HEK293 (cell line): ENCODE data around the gene NRG2.

Experiments
- CTCF ChIA-PET: fragments of 350-600 bp; formaldehyde crosslinking; extraction: SDS; loops from one replicate; lab custom pipeline; 2021; ENCODE audit warnings: antibody characterized with exemption; lab: Yijun Ruan, JAX
- POLR2A ChIA-PET: fragments of 300-600 bp; formaldehyde crosslinking; extraction: SDS; loops from one replicate; lab custom pipeline; 2020; ENCODE audit warnings: antibody characterized with exemption, inconsistent platforms; lab: Yijun Ruan, JAX
- H3K27ac ChIP-seq: fragments of 200-500 bp; sonication (Bioruptor generic); 2 replicates; pipeline ENCODE4 v1.5.1; 2014; ENCODE audit warnings: low read depth, low read length, control low read depth, inconsistent platforms; ENCODE audit errors: extremely low read depth
- H3K36me3 ChIP-seq, 2 experiments: fragments of 200-500 bp in 1 of 2; sonication (Bioruptor generic) in 1 of 2; 1 replicate in 1 of 2; 2 replicates in 1 of 2; pipeline ENCODE4 v1.5.1; 2014 to 2017; ENCODE audit warnings: inconsistent platforms in 2 of 2, low read length in 2 of 2; ENCODE audit not compliant: control insufficient read depth in 2 of 2, insufficient read depth in 1 of 2
- H3K4me1 ChIP-seq: fragments of 200-500 bp; sonication (Bioruptor generic); 2 replicates; pipeline ENCODE4 v1.5.1; 2014; ENCODE audit warnings: mild to moderate bottlenecking, low read length, inconsistent platforms; ENCODE audit not compliant: control insufficient read depth, insufficient read depth
- H3K4me3 ChIP-seq: 2 replicates; pipeline ENCODE4 v1.5.1; 2011; ENCODE audit warnings: low read depth, mild to moderate bottlenecking, control low read depth, low read length, moderate library complexity
- H3K9me3 ChIP-seq: fragments of 200-500 bp; sonication (Bioruptor generic); 2 replicates; pipeline ENCODE4 v1.5.1; 2014; ENCODE audit warnings: low read depth, low read length, inconsistent platforms; ENCODE audit not compliant: control insufficient read depth, insufficient read depth
- EGR2 ChIP-seq: fragments of 450-650 bp; formaldehyde crosslinking; IDR thresholded peaks from 2 replicates; pipeline ENCODE4 v1.5.1; 2016; ENCODE audit warnings: low read depth, missing biosample characterization, missing genetic modification characterization
- GFI1B ChIP-seq: fragments of 450-650 bp; formaldehyde crosslinking; IDR thresholded peaks from 2 replicates; pipeline ENCODE4 v1.5.1; 2016; ENCODE audit warnings: missing biosample characterization, missing genetic modification characterization
- GLI2 ChIP-seq: fragments of 450-650 bp; formaldehyde crosslinking; IDR thresholded peaks from 2 replicates; pipeline ENCODE4; 2017; ENCODE audit warnings: missing biosample characterization, missing genetic modification characterization, low read depth, borderline replicate concordance
- GLIS1 ChIP-seq: fragments of 450-650 bp; formaldehyde crosslinking; IDR thresholded peaks from 2 replicates; pipeline ENCODE4 v1.5.1; 2016; ENCODE audit warnings: missing biosample characterization, missing genetic modification characterization
- IKZF3 ChIP-seq: fragments of 450-650 bp; IDR thresholded peaks from 2 replicates; pipeline ENCODE4 v1.5.0; 2018; ENCODE audit warnings: missing biosample characterization, mild to moderate bottlenecking, missing genetic modification characterization, moderate library complexity
- MYNN ChIP-seq: fragments of 450-650 bp; formaldehyde crosslinking; IDR thresholded peaks from 2 replicates; pipeline ENCODE4 v1.5.1; 2016; ENCODE audit warnings: missing biosample characterization, missing genetic modification characterization, borderline replicate concordance
- PRDM4 ChIP-seq: fragments of 450-650 bp; formaldehyde crosslinking; IDR thresholded peaks from 2 replicates; pipeline ENCODE4 v1.5.1; 2017; ENCODE audit warnings: missing biosample characterization, missing genetic modification characterization
- TCF7L2 ChIP-seq: IDR thresholded peaks from 2 replicates; pipeline ENCODE4 v1.6.1; 2011; ENCODE audit warnings: low read depth, mild to moderate bottlenecking, inconsistent platforms, low read length, moderate library complexity, borderline replicate concordance
- ZBTB20 ChIP-seq: fragments of 450-650 bp; formaldehyde crosslinking; IDR thresholded peaks from 2 replicates; pipeline ENCODE4 v1.5.1; 2016; ENCODE audit warnings: missing biosample characterization, missing genetic modification characterization
- ZBTB48 ChIP-seq: fragments of 450-650 bp; formaldehyde crosslinking; IDR thresholded peaks from 2 replicates; pipeline ENCODE4 v1.5.1; 2016; ENCODE audit warnings: missing biosample characterization, missing genetic modification characterization
- ZNF132 ChIP-seq: fragments of 450-650 bp; formaldehyde crosslinking; IDR thresholded peaks from 2 replicates; pipeline ENCODE4 v1.5.1; 2017; ENCODE audit warnings: missing biosample characterization, missing genetic modification characterization, borderline replicate concordance
- ZNF148 ChIP-seq: fragments of 450-650 bp; formaldehyde crosslinking; IDR thresholded peaks from 2 replicates; pipeline ENCODE4 v1.5.0; 2017; ENCODE audit warnings: missing biosample characterization, missing genetic modification characterization, borderline replicate concordance
- ZNF211 ChIP-seq: fragments of 450-650 bp; formaldehyde crosslinking; IDR thresholded peaks from 2 replicates; pipeline ENCODE4 v1.5.1; 2016; ENCODE audit warnings: low read depth, missing biosample characterization, missing genetic modification characterization
- ZNF223 ChIP-seq: fragments of 450-650 bp; formaldehyde crosslinking; IDR thresholded peaks from 2 replicates; pipeline ENCODE4 v1.5.1; 2016; ENCODE audit warnings: missing biosample characterization, missing genetic modification characterization
- ZNF335 ChIP-seq: fragments of 450-650 bp; formaldehyde crosslinking; conservative IDR thresholded peaks from 2 replicates; pipeline ENCODE4 v1.5.1; 2016; ENCODE audit warnings: missing biosample characterization, missing genetic modification characterization
- ZNF350 ChIP-seq: fragments of 450-650 bp; formaldehyde crosslinking; IDR thresholded peaks from 2 replicates; pipeline ENCODE4 v1.5.0; 2017; ENCODE audit warnings: missing biosample characterization, mild to moderate bottlenecking, missing genetic modification characterization
- ZNF366 ChIP-seq: fragments of 450-650 bp; formaldehyde crosslinking; conservative IDR thresholded peaks from 2 replicates; pipeline ENCODE4 v1.5.1; 2016; ENCODE audit warnings: missing biosample characterization, missing genetic modification characterization
- ZNF426 ChIP-seq: fragments of 450-650 bp; formaldehyde crosslinking; IDR thresholded peaks from 2 replicates; pipeline ENCODE4 v1.5.1; 2017; ENCODE audit warnings: missing biosample characterization, missing genetic modification characterization, mild to moderate bottlenecking, inconsistent platforms, moderate library complexity
- ZNF600 ChIP-seq: fragments of 450-650 bp; formaldehyde crosslinking; IDR thresholded peaks from 2 replicates; pipeline ENCODE4 v1.5.1; 2016; ENCODE audit warnings: missing biosample characterization, missing genetic modification characterization
- ZNF658 ChIP-seq: fragments of 450-650 bp; formaldehyde crosslinking; IDR thresholded peaks from 2 replicates; pipeline ENCODE4; 2016; ENCODE audit warnings: missing biosample characterization, missing genetic modification characterization
- ZNF76 ChIP-seq: fragments of 450-650 bp; formaldehyde crosslinking; IDR thresholded peaks from 2 replicates; pipeline ENCODE4; 2016; ENCODE audit warnings: low read depth, missing biosample characterization, missing genetic modification characterization, borderline replicate concordance
- ZNF791 ChIP-seq: fragments of 450-650 bp; formaldehyde crosslinking; IDR thresholded peaks from 2 replicates; pipeline ENCODE4 v1.5.1; 2016; ENCODE audit warnings: missing biosample characterization, missing genetic modification characterization
- ZNF843 ChIP-seq: fragments of 450-650 bp; formaldehyde crosslinking; IDR thresholded peaks from 2 replicates; pipeline ENCODE4 v1.5.1; 2016; ENCODE audit warnings: missing biosample characterization, missing genetic modification characterization
- TF ChIP-seq, protein P1 (sequence below): fragments of 450-650 bp; formaldehyde crosslinking; IDR thresholded peaks from 2 replicates; pipeline ENCODE4 v1.5.1; 2017; ENCODE audit warnings: missing biosample characterization, mild to moderate bottlenecking, missing genetic modification characterization, moderate library complexity
- TF ChIP-seq, protein P2 (sequence below): fragments of 450-650 bp; formaldehyde crosslinking; IDR thresholded peaks from 2 replicates; pipeline ENCODE4 v1.5.1; 2016; ENCODE audit warnings: missing biosample characterization, missing genetic modification characterization

Gene NRG2

DNA sequence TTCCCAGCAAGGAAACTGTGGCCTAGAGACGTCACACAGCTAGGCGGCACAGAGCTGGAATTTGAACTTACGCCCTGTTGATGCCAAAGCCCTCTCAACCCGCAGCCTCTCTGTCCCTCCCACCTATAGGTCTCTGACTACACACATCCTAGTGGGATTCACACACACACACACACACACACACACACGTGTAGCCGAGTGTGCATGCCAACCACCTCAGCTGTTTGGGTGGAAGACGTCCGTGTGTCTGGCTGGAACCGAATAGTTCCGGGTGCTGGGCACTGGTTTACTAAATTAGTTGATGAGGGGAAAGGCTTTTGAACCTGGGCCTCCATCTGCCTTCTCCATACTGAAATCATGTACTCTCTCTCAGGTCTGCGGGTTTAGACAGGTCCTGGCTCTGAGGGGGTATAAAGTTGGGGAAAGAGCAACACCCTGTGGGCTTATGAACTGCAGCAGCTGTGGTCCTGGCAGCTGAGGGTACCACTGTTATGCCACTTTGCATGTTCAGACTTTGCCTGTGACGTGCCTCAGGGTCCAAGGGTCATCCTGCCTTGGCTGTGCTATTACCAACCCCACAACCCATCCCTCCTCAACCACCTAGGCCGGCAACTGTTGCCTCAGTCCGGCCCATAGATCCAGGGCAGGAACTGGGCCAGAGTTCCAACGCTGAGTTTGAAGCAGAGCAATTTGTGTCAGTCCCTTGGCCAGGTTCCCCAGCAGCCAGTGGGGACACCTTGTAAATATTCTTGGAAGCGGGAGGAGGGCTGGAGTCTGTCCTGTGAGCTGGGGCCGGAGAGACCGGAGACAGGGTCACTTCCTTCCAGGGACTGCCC lies 197.0 kb downstream of the NRG2 start:
- H3K27ac ChIP-seq: no peak overlapping the region
- POLR2A ChIA-PET: no interaction called here
- H3K4me1 ChIP-seq: no peaks in the 10 kb centered on the region
- peaks cover 0 to 14% of the 10 kb centered on the region in 2 experiments; a peak in 1 of 3 replicates for H3K36me3 ChIP-seq
- H3K9me3 ChIP-seq: no peaks in the 10 kb centered on the region
- H3K4me3 ChIP-seq: no peak overlapping the region
- CTCF ChIA-PET: interaction anchor here (0.6 to 4.7 kb wide), 12 partner anchors 10 to 508 kb away, joined by 3 to 71 read pairs (median 6); no protein-coding TSS in a partner anchor
- TF ChIP-seq ZNF335 (tag by site-specific recombination): no peak
- TF ChIP-seq GLIS1 (tag by site-specific recombination): 0 out of 2 replicates have a peak, but pooled peaks have one; percentile 12
- no peak for TF ChIP-seq GFI1B (tag by site-specific recombination)
- TF ChIP-seq GLI2 (tag by site-specific recombination): no peak
- no peak for TF ChIP-seq ZNF350 (tag by site-specific recombination)
- no peak for TF ChIP-seq ZNF211 (tag by site-specific recombination)
- TF ChIP-seq ZBTB48 (tag by site-specific recombination): peak; percentile 78
- TF ChIP-seq ZNF223 (tag by site-specific recombination): no peak
- TF ChIP-seq ZNF600: 0 out of 2 replicates have a peak, but pooled peaks have one; percentile 26

DNA sequence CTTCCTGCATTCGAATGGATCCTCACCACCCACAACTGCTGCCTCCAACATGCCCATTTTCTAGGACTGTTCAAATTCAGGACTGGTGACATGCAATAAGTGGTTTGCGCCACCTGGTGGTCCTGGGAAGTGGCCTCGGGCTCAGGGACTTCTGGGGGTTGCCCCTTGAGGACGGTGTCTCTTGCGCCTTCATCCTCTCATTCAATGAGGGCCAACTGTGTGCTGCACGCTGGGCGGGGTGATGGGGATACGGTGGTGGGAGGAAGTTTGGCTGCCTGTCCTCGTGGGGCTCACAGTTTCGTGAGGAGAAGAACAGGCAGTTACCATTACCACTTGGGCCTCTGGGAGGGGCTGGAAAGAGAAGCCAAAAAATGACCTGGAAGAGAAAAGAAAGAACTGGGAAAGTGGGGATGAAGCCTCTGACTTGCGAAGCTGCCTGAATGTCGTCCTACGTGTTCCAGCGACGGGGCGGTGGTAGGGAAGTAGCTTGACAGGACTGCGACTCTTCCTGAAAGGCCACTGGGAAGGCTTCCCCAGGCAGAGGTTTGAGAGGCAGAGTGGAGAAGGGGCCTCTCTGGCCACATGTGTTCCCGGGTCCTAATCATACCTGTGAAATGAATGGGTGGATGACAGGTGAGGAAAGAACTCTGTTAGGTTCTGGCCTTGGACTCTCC lies 198.5 kb downstream of the NRG2 start:
- Histone ChIP-seq H3K4me3 (no peak overlapping the region), H3K4me1 (no peaks in the 10 kb centered on the region), H3K9me3 (no peaks in the 10 kb centered on the region), H3K27ac (no peak overlapping the region), H3K36me3 (peaks cover 0 to 5% of the 10 kb centered on the region in 2 experiments; a peak in 1 of 3 replicates)
- ChIA-PET POLR2A (no interaction called here), CTCF (interaction anchor here (0.6 to 4.7 kb wide), 21 partner anchors 11 to 326 kb away, joined by 3 to 71 read pairs (median 4); partner anchors contain the start of gene PSD2)
- TF ChIP-seq ZNF658 (tag by site-specific recombination) (no peak), ZNF132 (tag by site-specific recombination) (no peak), ZNF148 (no peak), TCF7L2 (no peak), ZNF843 (tag by site-specific recombination) (no peak), EGR2 (0 out of 2 replicates have a peak, but pooled peaks have one; percentile 17), MYNN (tag by site-specific recombination) (no peak), ZNF76 (tag by site-specific recombination) (no peak), IKZF3 (tag by site-specific recombination) (no peak), ZBTB20 (tag by site-specific recombination) (no peak), ZNF426 (tag by site-specific recombination) (no peak), ZNF335 (tag by site-specific recombination) (peak; percentile 69), ZNF366 (tag by site-specific recombination) (no peak), ZNF791 (tag by site-specific recombination) (no peak), PRDM4 (tag by site-specific recombination) (no peak)
- TF ChIP-seq, protein P1, sequence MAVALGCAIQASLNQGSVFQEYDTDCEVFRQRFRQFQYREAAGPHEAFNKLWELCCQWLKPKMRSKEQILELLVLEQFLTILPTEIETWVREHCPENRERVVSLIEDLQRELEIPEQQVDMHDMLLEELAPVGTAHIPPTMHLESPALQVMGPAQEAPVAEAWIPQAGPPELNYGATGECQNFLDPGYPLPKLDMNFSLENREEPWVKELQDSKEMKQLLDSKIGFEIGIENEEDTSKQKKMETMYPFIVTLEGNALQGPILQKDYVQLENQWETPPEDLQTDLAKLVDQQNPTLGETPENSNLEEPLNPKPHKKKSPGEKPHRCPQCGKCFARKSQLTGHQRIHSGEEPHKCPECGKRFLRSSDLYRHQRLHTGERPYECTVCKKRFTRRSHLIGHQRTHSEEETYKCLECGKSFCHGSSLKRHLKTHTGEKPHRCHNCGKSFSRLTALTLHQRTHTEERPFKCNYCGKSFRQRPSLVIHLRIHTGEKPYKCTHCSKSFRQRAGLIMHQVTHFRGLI (tag by site-specific recombination): no peak
- TF ChIP-seq, protein P2, sequence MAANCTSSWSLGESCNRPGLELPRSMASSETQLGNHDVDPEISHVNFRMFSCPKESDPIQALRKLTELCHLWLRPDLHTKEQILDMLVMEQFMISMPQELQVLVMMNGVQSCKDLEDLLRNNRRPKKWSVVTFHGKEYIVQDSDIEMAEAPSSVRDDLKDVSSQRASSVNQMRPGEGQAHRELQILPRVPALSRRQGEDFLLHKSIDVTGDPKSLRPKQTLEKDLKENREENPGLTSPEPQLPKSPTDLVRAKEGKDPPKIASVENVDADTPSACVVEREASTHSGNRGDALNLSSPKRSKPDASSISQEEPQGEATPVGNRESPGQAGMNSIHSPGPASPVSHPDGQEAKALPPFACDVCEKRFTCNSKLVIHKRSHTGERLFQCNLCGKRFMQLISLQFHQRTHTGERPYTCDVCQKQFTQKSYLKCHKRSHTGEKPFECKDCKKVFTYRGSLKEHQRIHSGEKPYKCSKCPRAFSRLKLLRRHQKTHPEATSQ (tag by site-specific recombination): no peak
